HG03354 (cell line): ENCODE measurements around the gene SELENOO.

Experiments
- ATAC-seq: cut with Tn5 transposase; IDR thresholded peaks from one replicate; pipeline ENCODE4 v1.9.1; 2021; ENCODE audit warnings: mild to moderate bottlenecking; ENCODE audit not compliant: unreplicated experiment, poor library complexity, severe bottlenecking

The SELENOO gene

GRCh38 chr22:50171319-50171964 lies 29.4 kb upstream of the SELENOO start:
- no peak for ATAC-seq

- ATAC-seq: no peak
Observed at GRCh38 chr22:50171965-50172421, 28.8 kb upstream of the SELENOO start.

- no peak for ATAC-seq
Observed at GRCh38 chr22:50173311-50173982, 27.4 kb upstream of the SELENOO start.

GRCh38 chr22:50173983-50174355 lies 26.8 kb upstream of the SELENOO start:
- no peak for ATAC-seq

GRCh38 chr22:50174382-50175190 lies 26.2 kb upstream of the SELENOO start:
- ATAC-seq: no peak

- ATAC-seq: no peak
Observed at GRCh38 chr22:50175191-50175461, 25.7 kb upstream of the SELENOO start.

GRCh38 chr22:50175921-50176849 lies 24.6 kb upstream of the SELENOO start:
- ATAC-seq: no peak

- ATAC-seq: no peak
Observed at GRCh38 chr22:50176850-50177536, 23.8 kb upstream of the SELENOO start.

- ATAC-seq: no peak
Observed at GRCh38 chr22:50177537-50178470, 23.0 kb upstream of the SELENOO start.

GRCh38 chr22:50178471-50178864 lies 22.3 kb upstream of the SELENOO start:
- no peak for ATAC-seq

- no peak for ATAC-seq
Observed at GRCh38 chr22:50178871-50179869, 21.6 kb upstream of the SELENOO start.

GRCh38 chr22:50179937-50180726 lies 20.7 kb upstream of the SELENOO start:
- ATAC-seq: no peak

GRCh38 chr22:50180727-50181521 lies 19.9 kb upstream of the SELENOO start:
- ATAC-seq: no peak

- no peak for ATAC-seq
Observed at GRCh38 chr22:50182176-50183081, 18.4 kb upstream of the SELENOO start.
